K562 (cell line): ENCODE measurements around the gene MGAT5. TPM values are rescaled to one million over a fixed set of nuclear protein-coding genes. Genes with fewer than 3 reads are reported as not detected.

Experiments used
- ATAC-seq: fragments of 200-7000 bp; cut with Tn5 transposase; 3 replicates; pipeline ENCODE4 v1.9.1; 2020; ENCODE audit warnings: moderate library complexity
- BruUV-seq: library from RNA; stranded (reverse); fragments of 400-500 nt; replicated peaks from 2 replicates; lab custom pipeline; 2021; lab: Mats Ljungman, UMichigan
- CTCF ChIA-PET: fragments of 300-600 bp; formaldehyde crosslinking; extraction: SDS; loops from one replicate; lab custom pipeline; 2021; ENCODE audit warnings: low intra/inter-chr PET ratio; lab: Yijun Ruan, JAX
- POLR2A ChIA-PET: fragments of 300-600, 350-650 bp; sonication (Branson Sonifier 250); formaldehyde crosslinking; extraction: SDS; loops from one replicate; lab custom pipeline; 2021; ENCODE audit warnings: antibody characterized with exemption, inconsistent platforms; lab: Yijun Ruan, JAX
- DNase-seq, 4 experiments: peaks; one replicate each; pipeline versions ENCODE4 v3.0.0 to v3.0.0-alpha.2; 2011 to 2018; ENCODE audit warnings: low spot score in 3 of 4, mixed read lengths in 3 of 4; ENCODE audit errors: extremely low read depth in 1 of 4
- FAIRE-seq: peaks from 2 replicates; lab custom pipeline; 2011; peaks lifted over from hg19 to GRCh38; lab: Jason Lieb, UNC
- H2AFZ ChIP-seq: 2 replicates; pipeline ENCODE4 v1.6.0; 2011; ENCODE audit warnings: low read depth, low read length, control low read depth, inconsistent platforms
- H3K27ac ChIP-seq: fragments of 200-600 bp; 3 replicates; pipeline ENCODE4 v1.8.0; 2011; ENCODE audit warnings: low read depth, mild to moderate bottlenecking, control low read depth, inconsistent platforms, low read length, moderate library complexity, mixed read lengths; ENCODE audit errors: extremely low read depth
- H3K27me3 ChIP-seq, 2 experiments: fragments of 300-600 bp in 1 of 2; 2 replicates in 1 of 2; 3 replicates in 1 of 2; pipeline versions ENCODE4 v1.6.0 to v1.8.0; 2011; ENCODE audit warnings: inconsistent platforms in 2 of 2, low read length in 2 of 2, mild to moderate bottlenecking in 1 of 2, mixed read lengths in 1 of 2, moderate library complexity in 1 of 2; ENCODE audit not compliant: control insufficient read depth in 2 of 2, insufficient read depth in 2 of 2
- H3K36me3 ChIP-seq: fragments of 300-600 bp; 3 replicates; pipeline ENCODE4 v1.8.0; 2011; ENCODE audit warnings: mild to moderate bottlenecking, low read length, inconsistent platforms; ENCODE audit not compliant: control insufficient read depth, insufficient read depth
- H3K4me1 ChIP-seq, 2 experiments: fragments of 200-600 bp in 1 of 2; replicated peaks in 1 of 2; 2 replicates in 1 of 2; 3 replicates in 1 of 2; pipeline versions ENCODE4 v1.5.1 to v1.8.0; 2011; ENCODE audit warnings: inconsistent platforms in 2 of 2, low read length in 2 of 2, mild to moderate bottlenecking in 1 of 2, mixed read lengths in 1 of 2, moderate library complexity in 1 of 2; ENCODE audit not compliant: control insufficient read depth in 2 of 2, insufficient read depth in 2 of 2
- H3K4me2 ChIP-seq: 2 replicates; pipeline ENCODE4 v1.6.1; 2011; ENCODE audit warnings: low read length, control low read depth, inconsistent platforms, mixed read lengths; ENCODE audit not compliant: insufficient read depth
- H3K4me3 ChIP-seq: fragments of 200-600 bp; sonication (generic), shearing (Covaris generic); 2 replicates; pipeline ENCODE4 v1.5.1; 2016; ENCODE audit warnings: control low read depth, inconsistent platforms
- H3K79me2 ChIP-seq: fragments of 200-600 bp; 3 replicates; pipeline ENCODE4 v1.8.0; 2011; ENCODE audit warnings: low read length, inconsistent platforms; ENCODE audit not compliant: control insufficient read depth, insufficient read depth
- H3K9ac ChIP-seq, 2 experiments: 2 replicates each; pipeline versions ENCODE4 v1.6.0 to v1.6.1; 2011; ENCODE audit warnings: low read depth in 2 of 2, low read length in 2 of 2, control low read depth in 1 of 2, inconsistent platforms in 1 of 2, mild to moderate bottlenecking in 1 of 2, mixed read lengths in 1 of 2; ENCODE audit not compliant: insufficient read depth in 1 of 2
- H3K9me1 ChIP-seq: one replicate; pipeline ENCODE4 v1.6.0; 2011; ENCODE audit warnings: inconsistent platforms, mild to moderate bottlenecking, low read length, moderate library complexity; ENCODE audit not compliant: control insufficient read depth, insufficient read depth
- H3K9me3 ChIP-seq: replicated peaks from 2 replicates; pipeline ENCODE4 v1.5.1; 2011; ENCODE audit warnings: low read depth, low read length, inconsistent platforms; ENCODE audit not compliant: control insufficient read depth, insufficient read depth
- H4K20me1 ChIP-seq: replicated peaks from 2 replicates; pipeline ENCODE4 v1.6.1; 2011; ENCODE audit warnings: low read length, inconsistent platforms, mixed read lengths; ENCODE audit not compliant: control insufficient read depth, insufficient read depth
- CBX3 ChIP-seq, 2 experiments: IDR thresholded peaks; 1 replicate in 1 of 2; 2 replicates in 1 of 2; pipeline ENCODE4 v1.6.1; 2012; ENCODE audit warnings: inconsistent platforms in 2 of 2, low read length in 2 of 2, borderline replicate concordance in 1 of 2, control low read depth in 1 of 2
- CTCF ChIP-seq, 3 experiments: IDR thresholded peaks in 2 of 3; conservative IDR thresholded peaks in 1 of 3; 2 replicates each; pipeline ENCODE4 v1.5.1; 2011 to 2012; ENCODE audit warnings: low read length in 3 of 3, mild to moderate bottlenecking in 3 of 3, control low read depth in 2 of 3, improper control_type of control experiment in 1 of 3, inconsistent platforms in 1 of 3, low read depth in 1 of 3, mixed read lengths in 1 of 3, moderate library complexity in 1 of 3; ENCODE audit not compliant: insufficient read depth in 2 of 3
- EGR1 ChIP-seq: fragments of 450-650 bp; conservative IDR thresholded peaks from 2 replicates; pipeline ENCODE4 v1.6.1; 2017; ENCODE audit warnings: mild to moderate bottlenecking
- HMBOX1 ChIP-seq: sonication (generic); IDR thresholded peaks from 2 replicates; pipeline ENCODE4 v1.6.1; 2016
- KDM1A ChIP-seq, 2 experiments: fragments of 450-650 bp; IDR thresholded peaks; 2 replicates each; pipeline ENCODE4 v1.6.1; 2016; ENCODE audit warnings: mild to moderate bottlenecking in 2 of 2
- MEIS2 ChIP-seq: fragments of 450-650 bp; IDR thresholded peaks from 2 replicates; pipeline ENCODE4 v1.6.1; 2014; ENCODE audit warnings: mild to moderate bottlenecking; ENCODE audit not compliant: partially characterized antibody
- RAD21 ChIP-seq, 2 experiments: fragments of 250-450 bp in 1 of 2; fragments of 450-650 bp in 1 of 2; sonication (Bioruptor Pico) in 1 of 2; formaldehyde crosslinking in 1 of 2; IDR thresholded peaks in 1 of 2; conservative IDR thresholded peaks in 1 of 2; 2 replicates each; pipeline versions ENCODE4 v1.4.0 to v1.8.0; 2020 to 2022; ENCODE audit warnings: mild to moderate bottlenecking in 2 of 2, moderate library complexity in 1 of 2
- TRIM28 ChIP-seq: fragments of 450-650 bp; IDR thresholded peaks from 2 replicates; pipeline ENCODE4 v1.6.1; 2017
- ZBED1 ChIP-seq: IDR thresholded peaks from 2 replicates; pipeline ENCODE4 v1.6.1; 2014
- ZNF699 ChIP-seq: fragments of 250-450 bp; sonication (Bioruptor Pico); IDR thresholded peaks from 2 replicates; pipeline ENCODE4 v1.8.0; 2021; ENCODE audit warnings: mild to moderate bottlenecking, moderate library complexity; ENCODE audit not compliant: insufficient replicate concordance
- WGBS: fragments of 100-300 bp; shearing (Covaris generic); methylation state at CpG from one replicate; pipeline ENCODE4 v1.1.6; 2016; ENCODE audit warnings: low coverage, mixed read lengths; ENCODE audit not compliant: insufficient coverage; ENCODE audit errors: missing lambda C conversion rate; 5-methylcytosine and 5-hydroxymethylcytosine counted together
- in situ Hi-C: fragments of 300-500 bp; cut with MboI; formaldehyde crosslinking; loops from 4 replicates; pipeline ENCODE4 v1.15.0; 2018; ENCODE audit warnings: inconsistent platforms, mixed read lengths
- intact Hi-C: fragments of 100-400 bp; cut with micrococcal nuclease; formaldehyde crosslinking; loops from 2 replicates; pipeline ENCODE4 v1.14.2; 2022
- polyA plus RNA-seq, 8 experiments: library from polyadenylated mRNA; depleted of rRNA in 4 of 8; stranded (reverse) in 5 of 8; unstranded in 3 of 8; fragments of >200 nt; fragmentation: Nextera tagmentation in 2 of 8; fragmentation: Illumina TruSeq in 1 of 8; extraction: Ambion mirVana in 2 of 8; extraction: Trizol in 1 of 8; gene quantifications; 2 replicates each; pipeline versions ENCODE4 v1.2.1 to v1.2.3, GENCODE V29; 2011 to 2014; ENCODE audit warnings: inconsistent platforms in 1 of 8, missing spikeins in 1 of 8
- total RNA-seq, 7 experiments: library from RNA; depleted of rRNA in 6 of 7; stranded (reverse); fragments of >200 nt in 6 of 7; fragmentation: Illumina TruSeq in 2 of 7; extraction: Trizol in 2 of 7; gene quantifications; 2 replicates each; pipeline versions ENCODE4 v1.2.1 to v1.2.3, GENCODE V29; 2011 to 2021; ENCODE audit warnings: low replicate concordance in 1 of 7
- TF ChIP-seq, protein P1 (sequence below), 2 experiments: IDR thresholded peaks in 1 of 2; conservative IDR thresholded peaks in 1 of 2; 2 replicates each; pipeline ENCODE4 v1.6.1; 2016; ENCODE audit warnings: low read depth in 2 of 2, mild to moderate bottlenecking in 1 of 2, missing compliant biosample characterization in 1 of 2, missing genetic modification characterization in 1 of 2, moderate library complexity in 1 of 2

MGAT5 gene
- total and polyA plus RNA-seq, 9 of the 15 experiments (the other 6 are each of a cell fraction or from before 2014, with no cell fraction given) = 1.6 to 18.6 (median 11.1) TPM

DNA sequence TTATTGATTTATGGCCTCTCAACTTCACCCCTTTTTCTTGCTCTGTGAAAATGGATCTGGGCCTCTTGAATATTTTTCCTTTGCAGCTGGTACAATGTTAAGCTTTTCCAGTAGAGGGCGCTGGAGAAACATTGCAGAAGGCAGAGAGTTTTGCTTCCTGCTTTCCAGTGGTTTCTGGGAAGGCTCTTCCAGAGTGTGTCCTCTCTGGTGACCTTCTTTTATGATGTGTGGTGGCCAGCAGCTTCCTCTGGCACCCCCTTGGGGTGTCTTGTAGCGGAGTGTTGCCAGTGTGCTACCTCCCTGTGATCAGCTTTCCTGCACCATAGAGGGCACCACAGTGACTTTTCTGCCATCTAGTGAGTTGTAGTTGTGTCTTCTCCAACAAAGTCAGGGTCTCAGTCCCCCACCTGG is 25.4 kb upstream of the MGAT5 start:
- peaks cover 3% of the 10 kb centered on the region for H3K9me3 ChIP-seq
- no peak overlapping the region for H3K4me2 ChIP-seq
- DNase-seq = peak; percentile 20 to 46 (median 36)
- no TSS peak for BruUV-seq
- H4K20me1 ChIP-seq = no peaks in the 10 kb centered on the region
- peaks cover 0 to 2% of the 10 kb centered on the region in 2 experiments; a peak in 1 of 5 replicates for H3K4me1 ChIP-seq
- POLR2A ChIA-PET = no interaction called here
- in situ Hi-C loops = no loop called here
- H3K27ac ChIP-seq = no peak overlapping the region
- WGBS = 50% methylated on average over 2 of the region's 2 CpGs
- intact Hi-C loops = no loop called here
- peak; percentile 55 for ATAC-seq
- TF ChIP-seq EGR1 (no peak), KDM1A (IDR thresholded peaks at IDR 0.05) (no peak), ZNF699 (CRISPR knock-in tag) (peak; percentile 32), MEIS2 (peak; percentile 31), TRIM28 (peak; percentile 39; the same call in 1 of the 2 replicates), CBX3 (IDR thresholded peaks at IDR 0.05; ENCODE audit: borderline replicate concordance in 1 of 2, low read length in 2 of 2) (peak in 1 of 2 experiments; percentile 90; a peak in 2 of 3 replicates), HMBOX1 (no peak), RAD21 (CRISPR knock-in tag; conservative IDR thresholded peaks at IDR 0.05 in 1 of 2, IDR thresholded peaks at IDR 0.05 in 1 of 2) (peak in 1 of 2 experiments; percentile 38; a peak in 1 of 4 replicates), ZBED1 (no peak), CTCF (IDR thresholded peaks at IDR 0.05 in 2 of 3, conservative IDR thresholded peaks at IDR 0.05 in 1 of 3; ENCODE audit: insufficient read depth in 2 of 3, low read depth in 1 of 3, low read length in 3 of 3) (peak; percentile 55 to 63 (median 58))
- TF ChIP-seq, protein P1, sequence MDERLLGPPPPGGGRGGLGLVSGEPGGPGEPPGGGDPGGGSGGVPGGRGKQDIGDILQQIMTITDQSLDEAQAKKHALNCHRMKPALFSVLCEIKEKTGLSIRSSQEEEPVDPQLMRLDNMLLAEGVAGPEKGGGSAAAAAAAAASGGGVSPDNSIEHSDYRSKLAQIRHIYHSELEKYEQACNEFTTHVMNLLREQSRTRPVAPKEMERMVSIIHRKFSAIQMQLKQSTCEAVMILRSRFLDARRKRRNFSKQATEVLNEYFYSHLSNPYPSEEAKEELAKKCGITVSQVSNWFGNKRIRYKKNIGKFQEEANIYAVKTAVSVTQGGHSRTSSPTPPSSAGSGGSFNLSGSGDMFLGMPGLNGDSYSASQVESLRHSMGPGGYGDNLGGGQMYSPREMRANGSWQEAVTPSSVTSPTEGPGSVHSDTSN (CRISPR knock-in tag; IDR thresholded peaks at IDR 0.05; ENCODE audit: low read depth) = no peak
- TF ChIP-seq, protein P1 (tag; conservative IDR thresholded peaks at IDR 0.05; ENCODE audit: low read depth) = peak; percentile 45; the same call in 1 of the 2 replicates
- no peak for FAIRE-seq
- H2AFZ ChIP-seq = no peak overlapping the region
- no peak overlapping the region for H3K4me3 ChIP-seq
- no peaks in the 10 kb centered on the region; a peak in 1 of 5 replicates for H3K27me3 ChIP-seq
- CTCF ChIA-PET = no interaction called here
- H3K9ac ChIP-seq = no peak overlapping the region
- no peaks in the 10 kb centered on the region for H3K9me1 ChIP-seq
- H3K79me2 ChIP-seq = no peaks in the 10 kb centered on the region
- H3K36me3 ChIP-seq = no peaks in the 10 kb centered on the region
